GDM1 (cell line): ENCODE data around the gene TCF7L2.
A peak's percentile ranks its signal among the peaks of the same experiment; 100 is the strongest.

Source experiments
- DNase-seq: peaks from one replicate; lab custom pipeline; 2025; lab: John Stamatoyannopoulos, UW

TCF7L2 gene

GRCh38 chr10:113125612-113126011 lies 175.6 kb downstream of the TCF7L2 start:
- DNase-seq: no peak

GRCh38 chr10:113126229-113127201 lies 176.5 kb downstream of the TCF7L2 start:
- peak; percentile 44 for DNase-seq

DNA sequence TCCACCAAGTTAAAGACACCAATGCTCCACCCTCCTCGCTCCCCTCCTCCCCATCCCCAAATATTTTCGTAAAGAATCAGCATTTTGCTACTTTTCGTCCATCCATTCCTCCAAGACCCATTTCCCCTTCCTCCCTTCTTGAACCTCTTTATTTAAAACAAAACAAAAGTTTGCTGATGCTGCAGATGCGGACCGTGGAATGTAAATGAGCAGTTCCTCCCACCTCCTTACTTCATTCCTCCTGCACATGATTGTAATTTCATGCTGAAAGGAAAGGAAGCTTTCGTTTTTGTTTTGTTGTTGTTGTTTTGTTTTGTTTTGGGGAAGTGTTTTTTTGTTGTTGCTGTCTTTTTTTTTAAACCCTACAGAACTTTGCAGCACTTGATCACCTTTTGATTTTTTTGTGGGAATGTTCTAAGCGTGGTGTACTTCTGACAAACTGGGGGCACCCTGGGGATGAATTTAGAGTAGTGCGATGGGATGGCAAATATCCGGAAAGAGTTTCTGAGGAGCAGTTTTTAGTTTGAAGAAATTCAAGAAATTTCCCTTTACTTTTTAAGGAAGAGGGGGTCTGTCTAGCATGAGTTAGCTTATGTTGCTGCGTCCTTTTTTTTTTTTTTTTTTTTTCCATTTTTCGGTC lies 177.3 kb downstream of the TCF7L2 start:
- DNase-seq: no peak

- DNase-seq: no peak
Measured at GRCh38 chr10:113127901-113128283, 177.8 kb downstream of the TCF7L2 start.

GRCh38 chr10:113128450-113129070 lies 178.5 kb downstream of the TCF7L2 start:
- no peak for DNase-seq

GRCh38 chr10:113129117-113129516 lies 179.1 kb downstream of the TCF7L2 start:
- no peak for DNase-seq

DNA sequence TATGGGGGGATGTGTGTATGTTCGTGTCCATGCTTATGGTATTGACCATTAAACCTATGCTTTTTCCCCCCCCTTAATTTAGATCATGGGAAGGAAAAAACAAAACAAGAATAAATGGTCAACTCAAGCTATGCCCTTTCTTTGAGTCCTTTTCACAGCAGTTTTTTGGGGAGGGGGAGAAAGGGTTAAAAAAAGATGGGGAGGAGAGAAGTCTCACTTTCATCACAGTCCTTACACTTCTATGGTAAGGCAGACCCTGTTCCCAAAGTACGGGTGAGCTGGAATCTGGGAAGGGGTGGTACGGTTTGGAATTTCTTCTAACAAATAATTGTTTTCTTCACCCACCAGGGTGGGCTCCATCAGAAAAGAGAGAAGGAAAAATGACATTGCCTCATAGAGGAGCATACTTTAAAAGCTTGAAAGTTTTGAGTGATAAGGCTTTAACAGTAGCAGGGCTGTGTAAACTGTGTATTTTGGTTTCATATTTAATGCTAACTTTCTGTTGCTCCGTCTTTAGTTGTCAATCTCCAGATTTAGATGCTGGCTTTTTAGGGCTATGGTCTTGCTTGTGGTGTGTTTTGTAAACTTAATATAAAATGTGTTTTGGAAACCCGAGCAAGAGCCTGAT lies 180.1 kb downstream of the TCF7L2 start:
- no peak for DNase-seq

GRCh38 chr10:113131613-113132261 lies 181.7 kb downstream of the TCF7L2 start:
- no peak for DNase-seq

GRCh38 chr10:113132591-113133121 lies 182.6 kb downstream of the TCF7L2 start:
- DNase-seq: no peak

DNA sequence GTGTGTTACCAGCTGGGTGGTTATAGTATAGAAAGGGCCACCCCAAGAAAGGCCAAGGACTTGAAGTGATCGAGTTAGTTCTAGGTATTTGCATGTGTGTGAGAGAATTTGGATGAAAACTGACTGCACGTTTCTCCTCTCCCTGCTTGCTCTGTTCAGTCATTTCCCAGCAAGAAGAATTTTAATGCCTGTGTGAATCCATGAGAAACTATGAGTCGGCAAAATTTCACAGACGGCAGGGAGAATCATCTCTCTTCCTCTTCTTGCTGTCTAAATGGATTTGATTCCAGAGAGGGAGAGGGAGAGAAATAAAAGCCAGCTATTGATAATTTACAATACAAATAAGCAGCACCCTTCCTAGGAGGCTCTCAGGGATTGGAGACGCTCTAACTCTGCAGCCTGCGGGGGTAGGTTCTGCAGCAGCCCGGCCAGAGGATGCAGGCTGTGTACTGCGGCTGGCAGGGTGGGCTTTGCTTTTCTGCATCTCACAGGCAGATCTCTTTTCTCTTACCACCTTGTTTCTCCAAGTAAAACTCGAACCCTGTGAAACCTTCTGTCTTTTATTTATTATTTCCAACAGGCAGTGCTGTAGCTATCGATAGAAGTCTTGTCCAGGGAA lies 183.6 kb downstream of the TCF7L2 start:
- DNase-seq: no peak

DNA sequence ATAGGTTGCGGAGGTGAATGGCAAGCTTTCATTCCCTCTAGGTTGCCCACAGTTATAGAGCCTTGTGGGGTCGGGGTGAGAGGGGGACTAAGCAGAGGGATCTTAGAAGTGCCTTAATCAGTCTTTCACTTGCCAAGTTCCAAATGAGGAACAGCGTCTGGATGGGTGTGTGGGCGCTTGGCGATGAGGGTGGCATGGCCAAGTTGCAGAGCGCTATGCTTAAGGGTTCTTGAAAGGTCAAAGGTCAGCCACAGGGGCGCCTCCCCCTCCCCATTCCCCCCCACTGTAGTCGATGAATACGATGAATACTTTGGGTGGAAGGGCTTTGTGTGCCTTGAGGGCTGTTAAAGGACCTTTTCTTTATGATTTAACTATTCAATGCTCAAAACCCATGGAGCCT lies 185.0 kb downstream of the TCF7L2 start:
- DNase-seq: no peak

GRCh38 chr10:113137941-113138685 lies 188.1 kb downstream of the TCF7L2 start:
- no peak for DNase-seq

GRCh38 chr10:113138937-113139585 lies 189.0 kb downstream of the TCF7L2 start:
- DNase-seq: no peak

GRCh38 chr10:113139699-113140098 lies 189.7 kb downstream of the TCF7L2 start:
- DNase-seq: no peak

GRCh38 chr10:113140143-113141011 lies 190.3 kb downstream of the TCF7L2 start:
- DNase-seq: no peak

DNA sequence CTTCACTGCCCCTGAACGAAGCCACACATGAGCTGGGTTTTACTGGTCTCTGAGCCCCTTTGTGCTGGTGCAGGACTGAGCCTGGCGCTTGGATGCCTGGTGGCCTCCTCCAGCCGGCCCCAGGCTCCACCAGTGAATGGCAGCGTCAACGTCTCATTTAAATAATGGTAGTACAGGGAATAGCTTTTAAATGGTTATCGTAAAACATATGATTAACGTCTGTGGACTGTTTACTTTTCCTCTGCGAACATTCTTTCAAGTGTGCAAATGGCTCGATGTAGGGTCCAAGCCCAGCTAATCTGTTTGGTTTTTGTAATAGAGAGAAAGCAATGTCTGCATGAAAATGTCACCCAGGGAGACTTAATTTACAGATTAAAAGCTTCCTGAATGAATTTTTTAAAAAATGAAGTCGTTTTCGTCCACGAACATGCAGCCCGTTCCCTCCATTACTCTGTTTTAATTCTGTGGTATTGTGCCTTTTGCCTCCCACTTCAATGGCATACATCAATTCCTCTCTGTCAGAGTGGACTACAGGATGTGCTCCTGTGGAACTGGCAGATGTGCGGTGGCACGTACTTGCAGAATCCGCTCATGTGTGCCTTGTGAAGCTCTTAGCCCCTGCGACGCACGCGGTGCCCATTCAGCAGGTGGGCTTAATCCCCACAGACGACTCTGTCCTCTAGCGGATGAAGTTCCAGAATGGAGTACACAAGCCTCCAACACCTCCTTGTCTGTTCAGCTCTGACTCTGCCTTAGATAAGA lies 192.7 kb downstream of the TCF7L2 start:
- DNase-seq: no peak

- DNase-seq: no peak
Measured at GRCh38 chr10:113144576-113144975, 194.5 kb downstream of the TCF7L2 start.
